GM21390 (cell line): ENCODE data around the gene BAZ2B.
A peak's percentile ranks its signal among the peaks of the same experiment; 100 is the strongest.

Experiments used
- ATAC-seq: cut with Tn5 transposase; IDR thresholded peaks from one replicate; pipeline ENCODE4 v1.9.1; 2021; ENCODE audit not compliant: unreplicated experiment

BAZ2B gene

DNA sequence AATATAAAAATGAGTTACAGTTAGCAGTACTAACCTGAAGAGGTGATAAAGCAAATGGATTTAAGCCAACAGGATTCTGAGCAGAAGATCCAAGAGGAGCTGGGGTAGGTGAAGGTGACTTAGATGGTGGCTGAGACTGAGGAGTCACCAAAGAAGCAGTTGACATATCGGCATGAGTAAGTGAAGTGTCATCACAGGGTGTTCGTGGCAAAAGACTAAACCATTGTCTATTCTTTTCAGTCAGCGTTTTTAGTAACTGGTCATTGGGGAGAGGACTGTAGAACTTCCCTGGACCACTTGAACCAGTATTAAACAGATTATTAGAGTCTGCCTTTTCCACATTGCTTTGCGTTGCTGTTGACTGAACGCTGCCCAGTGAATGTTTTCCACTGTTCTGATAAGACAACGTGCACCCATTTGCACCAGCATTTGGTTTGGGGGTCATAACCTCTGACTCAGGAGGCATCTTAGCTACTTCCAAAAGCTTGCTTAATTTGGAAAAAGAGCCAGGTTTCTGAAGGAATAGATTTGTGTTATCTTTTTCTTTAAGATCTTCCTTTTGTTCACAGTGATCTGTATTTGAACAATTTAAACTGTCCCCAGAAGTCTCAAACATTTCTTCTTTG lies 266.6 kb downstream of the BAZ2B start:
- no peak for ATAC-seq

DNA sequence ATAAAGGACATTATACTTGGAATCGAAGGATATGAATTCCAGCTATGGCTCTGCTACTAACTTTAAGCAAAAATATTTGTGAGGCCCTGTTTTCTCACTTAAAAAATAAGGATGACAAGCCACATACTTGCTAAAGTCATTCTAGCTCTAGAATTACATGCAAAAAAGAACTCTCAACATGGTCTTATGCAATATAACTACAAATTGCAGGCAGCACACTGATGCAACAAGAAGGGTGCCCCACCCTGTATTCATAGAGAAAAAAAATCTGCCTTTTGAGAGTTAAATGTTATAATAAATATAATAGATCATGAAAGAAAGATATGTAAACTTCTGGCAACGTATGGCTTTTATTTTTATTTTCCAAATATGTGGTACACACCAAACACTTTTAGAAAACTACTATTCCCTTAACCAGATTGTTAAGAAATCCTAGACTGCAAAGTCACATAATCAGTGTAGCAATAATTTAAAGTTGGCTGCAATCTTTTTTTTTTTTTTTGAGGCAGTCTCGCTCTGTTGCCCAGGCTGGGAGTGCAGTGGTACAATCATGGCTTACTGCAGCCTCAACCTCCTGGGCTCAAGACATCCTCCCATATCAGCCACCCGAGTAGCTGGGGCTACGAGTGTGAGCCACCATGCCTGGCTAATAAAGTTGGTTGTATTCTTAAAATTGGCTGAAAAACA lies 289.6 kb downstream of the BAZ2B start:
- no peak for ATAC-seq

DNA sequence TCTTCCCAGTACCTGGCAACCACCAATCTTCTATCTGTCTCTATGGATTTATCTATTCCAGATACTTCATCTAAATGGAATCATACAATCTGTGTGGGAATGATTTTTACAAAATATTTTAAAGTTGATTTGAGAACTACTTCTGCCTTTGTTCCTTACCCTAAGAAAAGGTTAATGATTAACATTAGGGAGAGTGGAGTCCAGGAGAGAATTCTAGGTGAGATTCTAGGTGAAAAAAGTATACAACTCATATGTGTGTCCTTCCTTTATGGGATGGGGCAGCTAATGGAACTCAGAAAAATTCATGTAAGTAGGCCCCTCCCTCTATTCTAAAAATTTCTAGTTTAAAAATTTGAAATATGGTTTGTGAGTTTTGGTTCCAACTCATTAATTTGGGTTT lies 293.9 kb downstream of the BAZ2B start:
- ATAC-seq: no peak

DNA sequence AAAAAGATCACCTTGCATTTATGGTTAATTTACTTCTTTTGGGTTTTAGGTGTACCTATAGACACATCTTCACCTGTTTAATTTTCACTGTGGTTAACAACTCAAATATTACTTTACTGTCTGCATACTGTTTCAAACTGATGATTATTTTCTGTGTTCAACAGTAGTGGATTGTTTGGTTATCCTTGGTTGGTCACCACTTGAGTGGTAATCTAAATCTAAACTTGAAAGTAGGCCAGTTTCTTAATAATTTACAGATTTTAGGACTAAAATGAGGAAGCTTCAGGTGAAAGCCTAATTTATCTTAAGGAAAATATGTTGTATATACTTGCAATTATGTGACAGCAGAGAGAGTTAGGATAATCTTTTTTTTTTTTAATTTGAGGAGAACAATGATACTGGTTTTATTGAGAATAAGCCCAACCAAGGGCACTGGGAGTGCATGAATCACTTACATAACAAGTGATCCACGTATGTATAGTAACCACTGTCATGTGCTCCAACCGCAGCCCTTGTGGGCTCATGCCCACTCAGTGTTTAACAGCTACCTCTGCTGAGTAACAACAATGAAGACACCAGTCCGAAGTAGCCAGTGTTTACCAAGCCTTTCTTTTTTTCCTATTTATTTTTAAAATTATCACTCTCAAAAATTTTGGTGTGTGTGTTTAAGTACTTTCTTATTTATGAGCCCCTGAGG lies 298.8 kb downstream of the BAZ2B start:
- ATAC-seq: no peak

DNA sequence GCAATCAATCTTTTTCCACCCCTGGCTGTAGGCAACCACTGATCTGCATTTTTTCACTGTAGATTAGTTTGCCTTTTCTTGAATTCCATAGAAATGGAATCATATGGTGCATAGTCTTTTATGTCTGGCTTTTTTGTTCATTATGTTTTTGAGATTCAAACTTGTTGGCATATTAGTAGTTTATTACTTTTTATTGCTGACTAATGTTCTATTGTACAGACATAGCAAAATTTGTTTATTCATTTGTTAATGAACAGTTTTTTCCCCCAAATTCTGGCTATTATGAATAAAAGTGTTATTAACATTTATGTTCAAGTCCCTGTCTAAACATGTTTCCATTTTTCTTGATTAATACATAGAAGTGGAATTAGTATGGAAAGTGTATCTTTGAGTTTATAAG lies 308.4 kb downstream of the BAZ2B start:
- no peak for ATAC-seq

DNA sequence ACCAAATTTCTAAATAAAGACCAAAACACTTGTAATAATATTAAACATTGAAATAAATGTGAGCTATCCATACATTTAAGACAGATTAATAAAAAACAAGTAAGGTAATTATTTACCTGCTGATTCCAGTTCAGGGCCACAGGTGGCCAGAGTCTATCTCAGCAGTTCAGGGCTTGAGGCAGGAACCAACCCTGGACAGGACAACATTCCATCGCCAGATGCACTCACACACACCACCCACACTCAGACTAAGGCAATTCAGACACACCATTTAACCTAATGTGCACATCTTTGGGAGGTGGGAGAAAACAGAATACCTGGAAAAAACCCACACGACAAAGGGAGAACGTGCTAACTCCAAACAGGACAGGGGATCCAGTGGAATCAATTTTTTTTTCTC lies 315.8 kb downstream of the BAZ2B start:
- ATAC-seq: no peak

DNA sequence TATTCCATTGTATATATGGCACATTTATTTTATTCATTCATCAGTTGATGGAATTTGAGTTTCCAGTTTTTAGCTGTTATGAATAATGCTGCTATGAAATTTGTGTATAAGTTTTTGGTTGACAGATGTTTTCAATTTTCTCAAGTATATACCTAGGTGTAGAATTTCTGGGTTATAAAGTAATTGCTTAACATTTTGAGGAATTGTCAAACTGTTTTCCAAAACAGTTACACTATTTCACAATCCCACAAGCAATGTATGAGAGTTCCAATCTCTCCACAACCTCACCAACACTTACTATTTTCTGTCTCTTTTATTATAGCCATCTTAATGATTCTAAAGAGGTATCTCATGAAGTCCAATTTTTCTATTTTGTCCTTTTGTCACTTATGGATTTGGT lies 317.4 kb downstream of the BAZ2B start:
- no peak for ATAC-seq

DNA sequence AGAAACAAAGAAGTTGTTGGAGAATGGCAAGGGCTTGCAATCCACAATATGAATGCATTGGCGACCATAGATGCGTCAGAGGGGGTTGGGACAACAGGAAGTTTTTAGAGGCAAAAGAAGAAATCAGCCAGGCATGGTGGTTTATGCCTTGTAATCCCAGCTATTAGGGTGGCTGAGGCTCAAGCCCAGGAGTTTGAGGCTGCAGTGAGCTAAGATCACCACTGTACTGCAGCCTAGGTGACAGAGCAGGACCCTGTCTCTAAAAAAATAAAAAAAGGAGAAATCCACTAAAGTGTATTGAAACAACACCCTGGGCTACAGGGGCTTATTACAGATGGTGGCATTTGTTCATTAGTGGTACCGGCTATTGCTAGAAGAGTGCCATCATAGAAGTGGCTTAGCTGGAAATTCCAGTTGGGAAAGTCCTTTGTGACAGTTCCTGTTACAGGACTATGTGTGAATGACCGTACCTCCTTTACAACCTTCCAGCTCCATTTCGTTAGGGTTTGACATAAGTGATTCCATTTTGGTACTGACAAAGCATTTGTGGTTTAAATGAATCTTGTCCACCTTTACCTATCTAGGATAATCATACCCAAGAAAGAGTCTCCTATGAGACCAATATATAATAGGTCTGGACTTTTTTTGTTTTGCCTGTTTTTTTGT lies 319.2 kb downstream of the BAZ2B start:
- ATAC-seq: no peak

DNA sequence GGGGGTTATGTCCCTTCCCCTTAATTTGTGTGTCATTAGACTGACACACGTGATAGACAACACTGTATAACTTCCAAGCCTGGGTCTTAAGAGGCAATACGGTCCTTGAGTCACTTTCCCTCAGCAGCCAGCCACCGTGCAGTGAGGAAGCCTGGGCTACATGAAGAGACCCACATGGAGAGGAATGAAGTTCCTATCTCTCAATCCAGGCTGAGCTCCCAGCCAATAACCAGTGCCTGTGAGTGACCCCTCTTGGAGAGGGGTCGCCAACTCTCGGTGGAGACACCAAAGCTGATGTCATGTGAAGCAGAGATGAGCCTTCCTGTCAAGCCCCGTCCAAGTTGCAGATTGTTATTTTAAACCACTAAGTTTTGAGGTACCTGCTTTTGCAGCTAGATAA lies 324.2 kb downstream of the BAZ2B start:
- no peak for ATAC-seq

DNA sequence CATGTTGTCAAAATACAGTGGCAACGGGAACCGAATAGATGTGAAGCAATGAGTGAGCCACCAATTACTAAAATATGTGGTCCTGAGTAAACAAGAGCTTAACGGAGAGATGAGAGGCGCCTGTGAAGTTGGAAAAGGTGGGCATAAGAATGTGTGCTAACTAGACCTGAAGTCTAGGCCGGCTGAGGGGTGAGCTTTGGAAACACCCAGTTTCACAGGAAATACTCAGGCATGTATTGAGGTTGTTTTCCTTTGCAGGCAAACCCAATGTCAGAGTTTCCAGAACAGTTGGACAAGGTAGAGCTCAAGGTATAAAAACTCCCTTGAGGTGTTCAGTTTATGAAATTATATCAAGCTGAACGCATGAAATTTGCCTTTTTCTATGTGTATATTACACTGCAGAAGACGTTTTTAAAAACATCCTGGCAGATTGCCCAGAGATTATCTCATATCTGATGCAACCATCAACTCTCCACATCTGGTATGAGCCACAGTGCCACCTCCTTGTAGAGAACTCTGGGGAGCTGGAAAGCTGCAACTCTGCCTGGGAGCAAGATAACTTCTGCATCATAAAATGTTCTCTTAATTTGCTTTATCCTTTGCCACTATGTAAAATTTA lies 325.9 kb downstream of the BAZ2B start:
- ATAC-seq: no peak

DNA sequence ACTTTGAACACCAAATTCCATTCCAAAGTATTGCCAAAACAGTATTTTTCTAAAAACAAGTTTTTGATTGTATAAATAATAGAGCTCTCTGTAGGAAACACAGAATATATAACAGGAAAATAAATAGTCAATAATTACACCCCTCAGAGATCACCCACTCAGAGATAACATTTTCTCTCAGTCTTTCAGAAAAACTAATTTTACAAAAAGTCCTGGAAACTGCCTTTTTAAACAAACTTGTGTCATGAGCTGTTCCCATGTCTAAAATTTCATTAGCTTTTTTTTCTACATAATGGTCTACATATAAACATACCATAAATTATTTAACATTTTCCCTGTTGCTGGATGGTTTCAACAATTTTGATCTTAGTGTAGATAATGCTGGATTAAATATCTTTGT lies 328.6 kb downstream of the BAZ2B start:
- ATAC-seq: no peak

DNA sequence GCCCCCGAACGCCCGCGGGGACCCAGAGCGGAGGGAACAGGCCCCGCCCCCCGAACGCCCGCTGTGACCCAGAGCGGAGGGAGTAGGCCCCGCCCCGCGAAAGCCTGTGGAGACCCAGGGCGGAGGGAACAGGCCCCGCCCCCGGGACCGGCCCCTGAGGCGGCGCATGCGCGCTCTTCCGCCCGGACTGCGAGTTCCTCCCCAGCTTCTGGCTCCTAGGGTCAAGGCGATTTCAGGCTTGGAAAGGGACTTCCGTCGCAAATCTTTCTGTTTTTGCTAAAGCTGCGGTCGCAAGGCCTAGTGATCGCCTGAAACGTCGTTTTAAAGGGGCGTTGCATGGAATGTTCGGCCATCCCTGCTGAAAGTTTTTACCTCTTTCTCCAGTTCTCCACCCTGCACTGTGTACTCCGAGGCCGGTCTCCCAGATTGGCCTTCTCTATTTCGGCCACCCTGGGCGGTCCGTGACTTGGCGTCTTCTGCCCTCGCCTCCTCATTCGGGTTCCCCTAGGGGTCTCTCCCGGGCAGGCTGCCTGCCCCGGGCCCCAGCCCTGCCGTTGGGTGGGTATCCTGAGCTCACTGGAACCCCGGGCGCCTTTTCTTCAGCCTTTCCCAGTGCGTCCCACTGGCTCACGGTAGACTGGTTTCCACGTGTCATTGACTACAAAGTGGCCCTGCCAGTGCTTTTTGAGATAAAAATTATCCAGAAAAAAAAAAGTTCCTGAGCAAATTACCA lies 329.5 kb downstream of the BAZ2B start:
- ATAC-seq: peak; percentile 87

DNA sequence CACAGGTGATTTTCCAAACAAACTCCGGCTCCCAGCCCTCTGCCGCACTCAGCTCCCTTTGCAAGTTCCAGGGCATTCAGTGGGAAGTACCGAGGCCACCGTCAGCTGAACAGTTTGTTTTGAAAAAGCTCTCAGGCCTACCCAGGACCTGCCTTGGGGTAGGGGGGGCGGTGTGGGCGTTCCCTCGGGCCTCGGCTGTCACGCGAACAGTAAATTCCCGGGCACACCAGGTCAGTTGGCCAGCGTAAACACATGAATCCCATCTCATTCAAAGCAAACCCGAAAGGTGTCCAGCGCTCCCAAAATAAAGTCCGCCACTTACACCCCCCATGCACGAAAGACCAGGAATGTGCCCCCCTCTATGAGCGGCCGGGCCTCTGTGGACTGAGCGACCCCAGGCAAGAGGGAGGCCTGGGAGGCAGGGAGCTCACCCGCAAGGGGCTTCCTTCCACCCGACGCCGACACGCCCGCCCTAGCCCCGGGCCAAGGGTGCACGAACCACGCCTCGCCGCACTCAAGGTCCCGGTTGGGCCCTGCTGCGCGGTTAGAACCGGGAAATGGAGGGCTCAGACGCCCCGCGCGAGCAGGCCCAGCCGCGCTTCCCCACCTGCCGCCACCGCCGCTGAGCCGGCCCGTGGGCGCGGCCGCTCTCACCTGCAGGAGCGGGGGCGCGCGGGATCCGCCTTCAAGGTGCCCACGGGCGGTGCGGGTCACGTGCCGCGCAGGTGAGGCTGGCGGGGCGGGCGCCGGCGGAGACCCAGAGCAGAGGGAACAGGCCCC lies 330.2 kb downstream of the BAZ2B start, which contains the start of gene WDSUB1:
WDSUB1 (minus strand) TSS at position 775 of the 780 bp plus-strand sequence. CDS start 3,634 bp downstream, outside the sequence.
- ATAC-seq: peak; percentile 31

DNA sequence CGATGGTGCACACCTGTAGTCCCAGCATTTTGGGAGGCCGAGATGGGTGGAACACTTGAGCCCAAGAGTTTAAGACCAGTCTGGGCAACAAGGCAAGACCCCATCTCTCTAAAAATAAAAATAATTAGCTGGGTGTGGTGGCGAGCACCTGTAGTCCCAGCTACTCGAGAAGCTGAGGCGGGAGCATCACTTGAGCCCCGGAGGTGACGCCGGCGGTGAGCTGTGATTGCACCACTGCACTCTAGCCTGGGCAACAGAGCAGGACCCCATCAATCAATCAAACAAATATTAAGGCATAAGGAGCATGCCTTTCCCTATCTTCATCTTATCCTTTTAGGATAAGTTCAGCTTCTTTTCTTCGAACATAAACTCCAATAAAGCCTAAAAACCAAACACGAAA lies 330.9 kb downstream of the BAZ2B start:
- ATAC-seq: no peak

DNA sequence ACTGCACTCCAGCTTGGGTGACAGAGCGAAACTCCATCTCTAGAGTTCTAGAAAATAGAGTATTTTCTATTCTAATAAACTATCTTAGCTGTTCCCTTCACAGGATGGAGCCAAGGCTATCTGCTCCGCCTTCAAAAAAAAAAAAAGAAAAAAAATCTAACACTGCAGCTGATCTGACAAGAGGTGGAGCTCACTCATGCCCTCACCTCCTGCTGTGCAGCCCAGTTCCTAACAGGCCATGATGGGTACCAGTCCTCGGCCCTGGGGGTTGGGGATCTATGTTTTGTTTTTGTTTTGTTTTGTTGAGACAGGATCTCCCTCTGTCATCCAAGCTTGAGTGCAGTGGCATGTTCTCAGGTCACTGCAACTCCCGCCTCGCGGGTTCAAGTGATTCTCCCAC lies 332.8 kb downstream of the BAZ2B start:
- no peak for ATAC-seq

DNA sequence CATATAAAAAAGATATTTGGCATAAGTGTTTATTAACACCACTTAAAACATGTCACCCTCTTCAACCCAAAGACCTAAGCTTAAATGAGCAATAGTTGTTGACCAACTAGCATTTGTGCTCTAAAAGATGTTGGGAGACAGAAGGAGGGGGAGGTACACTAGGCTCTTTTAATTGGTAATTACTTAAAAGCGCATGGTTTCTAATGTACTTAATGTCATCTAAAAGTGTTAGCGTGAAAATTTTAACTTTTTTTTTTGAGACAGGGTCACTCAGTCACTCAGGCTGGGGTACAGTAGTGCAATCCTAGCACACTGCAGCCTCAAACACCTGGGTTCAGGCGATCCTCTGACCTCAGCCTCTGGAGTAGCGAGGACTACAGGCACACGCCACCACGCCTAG lies 335.3 kb downstream of the BAZ2B start:
- ATAC-seq: no peak

DNA sequence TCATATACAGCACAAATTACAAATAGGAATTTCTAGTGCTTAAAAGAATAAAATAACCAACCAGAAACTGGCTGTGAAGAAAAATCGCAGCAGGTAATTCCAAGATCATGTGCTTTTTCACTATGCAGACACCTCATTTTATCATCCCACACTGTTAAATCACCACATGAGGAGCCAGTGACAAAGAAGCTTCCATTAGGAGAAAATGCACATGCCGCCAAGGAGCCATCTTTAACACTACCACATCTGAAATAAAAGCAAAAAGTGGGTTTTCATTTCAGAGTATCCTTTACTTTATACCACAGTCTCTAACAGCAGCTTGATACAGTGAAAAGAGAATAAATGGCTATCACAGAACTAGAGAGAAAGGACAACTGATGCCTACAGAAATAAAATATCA lies 336.6 kb downstream of the BAZ2B start:
- no peak for ATAC-seq

DNA sequence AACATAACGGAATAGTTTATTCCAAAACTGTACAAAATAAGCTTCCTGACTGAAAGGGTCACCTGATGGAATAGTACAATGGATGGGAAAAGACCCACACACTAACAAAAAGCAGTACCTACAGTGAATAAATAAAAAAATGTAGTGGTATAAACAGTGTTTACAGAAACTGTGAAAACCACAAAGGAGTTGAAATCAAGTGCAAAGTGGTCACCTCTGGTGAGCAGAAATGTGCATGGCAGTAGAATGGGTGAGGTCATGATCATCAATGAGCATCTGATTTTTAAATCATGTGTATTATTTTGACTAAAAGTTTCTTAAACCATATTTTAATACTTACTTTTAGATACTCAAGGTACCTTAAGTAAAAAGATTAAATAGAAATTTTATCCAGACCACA lies 341.2 kb downstream of the BAZ2B start:
- ATAC-seq: no peak

DNA sequence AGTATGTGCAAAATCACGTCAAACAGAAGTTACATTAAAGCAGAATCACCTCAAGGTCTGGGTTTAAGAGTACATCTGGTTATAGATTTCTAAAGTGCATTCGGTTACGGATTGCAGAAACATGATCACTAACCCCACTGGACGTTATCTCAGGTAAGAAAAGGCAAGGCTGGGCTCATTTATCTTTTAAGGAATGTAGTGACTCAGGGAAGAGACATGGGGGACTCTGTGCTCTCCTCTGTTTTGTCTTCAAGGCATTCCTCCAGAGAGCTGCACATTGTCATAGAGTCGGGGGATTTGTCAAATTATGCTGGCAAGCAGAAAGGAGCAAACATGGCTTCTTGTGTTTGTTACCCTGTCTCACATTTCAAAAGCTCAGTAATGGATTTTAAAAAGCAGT lies 344.2 kb downstream of the BAZ2B start:
- ATAC-seq: no peak
